ENCODE results near the gene NFATC2. TPM values are rescaled to one million over a fixed set of nuclear protein-coding genes. Genes with fewer than 3 reads are reported as not detected.

The NFATC2 gene
- total RNA-seq, 4 donors from 2014 or later, result 4.1 to 51.5 (median 8.7) TPM

DNA sequence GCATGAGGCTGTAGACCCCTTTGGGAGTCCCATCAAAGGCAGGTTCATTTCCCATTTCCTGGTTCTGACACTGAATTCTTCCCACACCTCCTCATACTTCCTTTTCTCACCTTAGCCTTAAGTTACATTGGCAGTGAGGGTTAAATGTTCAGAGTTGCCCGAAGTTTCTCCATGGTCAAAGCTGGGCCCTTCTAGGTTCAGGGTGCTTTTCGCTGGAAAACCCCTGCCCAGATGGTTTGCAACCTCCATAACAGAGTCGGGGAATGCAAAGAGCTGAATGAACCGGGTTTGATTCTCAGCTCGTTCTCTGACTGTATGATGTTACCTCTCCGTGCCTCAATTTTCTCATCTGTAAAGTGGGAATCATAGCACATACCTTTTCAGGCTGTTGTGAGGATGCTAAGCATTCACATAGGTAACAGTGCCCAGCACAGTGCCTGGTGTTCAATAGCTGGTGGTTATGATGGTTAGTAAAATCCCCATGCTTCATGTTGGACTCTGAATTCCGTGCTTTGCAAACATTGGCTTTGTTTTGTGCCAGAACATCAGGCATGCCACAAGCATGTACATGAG is 149.8 kb downstream of the NFATC2 start:
- TF ChIP-seq, protein P1, sequence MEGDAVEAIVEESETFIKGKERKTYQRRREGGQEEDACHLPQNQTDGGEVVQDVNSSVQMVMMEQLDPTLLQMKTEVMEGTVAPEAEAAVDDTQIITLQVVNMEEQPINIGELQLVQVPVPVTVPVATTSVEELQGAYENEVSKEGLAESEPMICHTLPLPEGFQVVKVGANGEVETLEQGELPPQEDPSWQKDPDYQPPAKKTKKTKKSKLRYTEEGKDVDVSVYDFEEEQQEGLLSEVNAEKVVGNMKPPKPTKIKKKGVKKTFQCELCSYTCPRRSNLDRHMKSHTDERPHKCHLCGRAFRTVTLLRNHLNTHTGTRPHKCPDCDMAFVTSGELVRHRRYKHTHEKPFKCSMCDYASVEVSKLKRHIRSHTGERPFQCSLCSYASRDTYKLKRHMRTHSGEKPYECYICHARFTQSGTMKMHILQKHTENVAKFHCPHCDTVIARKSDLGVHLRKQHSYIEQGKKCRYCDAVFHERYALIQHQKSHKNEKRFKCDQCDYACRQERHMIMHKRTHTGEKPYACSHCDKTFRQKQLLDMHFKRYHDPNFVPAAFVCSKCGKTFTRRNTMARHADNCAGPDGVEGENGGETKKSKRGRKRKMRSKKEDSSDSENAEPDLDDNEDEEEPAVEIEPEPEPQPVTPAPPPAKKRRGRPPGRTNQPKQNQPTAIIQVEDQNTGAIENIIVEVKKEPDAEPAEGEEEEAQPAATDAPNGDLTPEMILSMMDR (IDR thresholded peaks at IDR 0.05), result no peak
- ATAC-seq (ENCODE audit: low FRiP score), result no peak

DNA sequence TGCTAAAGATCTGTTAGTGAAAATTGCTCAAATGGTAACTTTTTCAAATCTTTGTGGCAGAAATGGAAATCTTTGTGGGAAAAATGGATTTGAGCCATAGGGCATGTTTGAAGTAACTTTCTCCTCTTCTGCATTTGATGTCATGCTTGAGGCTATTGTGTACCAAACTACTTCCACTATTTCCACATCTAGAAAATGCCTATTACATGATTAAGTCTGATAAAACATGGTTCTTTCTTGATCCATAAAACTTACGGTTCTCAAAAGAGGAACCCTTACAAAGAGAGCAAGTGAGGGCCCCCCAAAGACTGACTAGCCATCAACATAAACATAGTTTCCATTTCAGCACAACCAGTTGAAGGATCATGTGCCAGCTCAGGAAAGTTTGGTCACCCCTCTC is 150.6 kb downstream of the NFATC2 start:
- ATAC-seq (ENCODE audit: low FRiP score) (no peak), DNase-seq (ENCODE audit: low spot score) (no peak)
- TF ChIP-seq, protein P1 (IDR thresholded peaks at IDR 0.05), result no peak

More for the DNA sequence above, 149.8 kb downstream of the NFATC2 start:
- no peak for DNase-seq (ENCODE audit: low spot score)

DNA sequence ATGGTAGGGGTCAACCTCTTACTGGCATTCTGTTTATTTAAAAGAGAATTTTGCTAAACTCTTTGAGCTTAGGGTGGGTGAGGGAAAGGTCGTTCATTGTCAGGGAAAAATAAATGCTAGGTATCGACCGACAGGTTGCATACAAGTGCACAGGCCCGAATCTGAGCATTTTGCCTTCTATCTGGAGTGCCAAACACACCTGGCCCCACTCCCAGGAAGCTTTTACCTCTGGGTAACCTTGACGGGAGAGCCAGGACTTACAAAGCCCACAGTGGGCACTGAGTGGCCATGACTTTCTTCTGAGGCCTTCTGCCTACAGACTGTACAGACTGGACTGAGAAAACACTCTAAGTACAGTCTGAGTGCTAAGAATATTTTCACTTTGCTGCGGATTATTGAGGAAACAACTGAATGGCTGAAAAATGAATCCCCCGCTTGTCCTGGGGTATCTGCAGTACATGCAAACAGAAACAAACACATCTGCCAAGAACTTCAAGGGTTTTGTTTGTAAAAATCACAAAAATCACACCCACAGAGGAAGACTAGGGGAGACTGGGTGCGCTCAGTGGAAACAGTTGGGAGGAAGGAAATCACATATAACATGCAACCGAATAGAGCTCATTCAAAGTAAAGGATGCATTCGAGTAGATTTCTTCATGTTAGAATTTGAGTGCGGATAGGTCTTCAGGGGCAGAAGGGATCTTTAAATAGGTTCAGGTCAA is 152.8 kb downstream of the NFATC2 start:
- no peak for DNase-seq (ENCODE audit: low spot score)
- TF ChIP-seq, protein P1 (IDR thresholded peaks at IDR 0.05), result no peak
- ATAC-seq (ENCODE audit: low FRiP score), result no peak

DNA sequence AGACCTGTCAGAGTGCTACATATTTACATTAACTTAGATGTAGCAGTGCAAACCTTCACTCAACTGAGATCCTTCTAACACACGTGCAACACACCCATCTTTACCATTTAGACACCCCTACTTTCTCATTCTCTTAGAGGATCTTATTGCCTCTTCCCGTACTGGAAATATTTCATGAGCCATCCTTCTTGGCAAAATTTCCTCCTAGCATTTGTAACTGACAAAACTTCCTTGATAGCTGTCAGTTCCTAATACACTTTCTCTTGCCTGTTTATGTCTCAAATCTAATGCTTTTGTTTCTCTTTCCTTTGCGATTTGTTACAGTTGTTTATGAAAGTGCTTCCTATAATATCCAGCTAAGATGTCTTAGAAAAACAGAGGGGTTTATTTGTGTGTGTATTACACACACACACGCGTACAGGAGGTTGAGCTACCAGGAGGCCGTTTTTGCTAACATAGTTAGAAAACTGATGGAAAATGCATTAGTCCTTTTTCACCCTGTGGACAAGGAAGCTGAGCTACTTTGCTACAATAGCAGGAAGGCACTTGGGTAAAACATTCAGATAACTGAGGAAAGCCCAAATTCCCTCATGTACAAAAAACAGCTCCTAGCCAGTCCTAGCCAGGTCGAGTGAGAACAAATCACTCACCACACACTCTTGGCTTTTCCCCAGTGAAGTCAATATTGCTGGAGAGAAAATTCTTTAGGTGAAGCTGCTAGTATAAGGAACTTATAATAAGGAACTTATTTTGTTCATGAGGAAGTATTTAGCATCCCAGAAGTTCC is 153.6 kb downstream of the NFATC2 start:
- no peak for DNase-seq (ENCODE audit: low spot score)
- TF ChIP-seq, protein P1 (IDR thresholded peaks at IDR 0.05), result no peak
- ATAC-seq (ENCODE audit: low FRiP score), result no peak

DNA sequence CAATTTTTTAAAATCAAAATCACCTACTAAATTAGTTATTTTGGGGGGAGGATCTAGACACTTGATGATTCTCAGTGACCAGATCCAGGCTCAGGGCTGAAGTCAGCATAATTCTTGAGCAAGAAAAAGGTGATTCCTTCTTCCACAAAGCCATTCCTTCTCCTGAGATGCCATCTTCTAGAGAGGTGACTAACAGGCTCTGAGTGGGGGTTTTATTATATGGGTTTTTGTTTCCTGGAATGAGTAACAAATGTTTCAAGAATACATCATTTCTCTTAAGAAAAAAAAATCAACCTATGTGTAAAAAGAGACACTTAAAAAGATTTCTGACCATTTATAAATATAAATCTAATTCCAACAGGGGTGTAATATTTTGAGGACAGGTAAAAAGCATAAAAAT is 154.3 kb downstream of the NFATC2 start:
- TF ChIP-seq, protein P1 (IDR thresholded peaks at IDR 0.05), result no peak
- DNase-seq (ENCODE audit: low spot score) (no peak), ATAC-seq (ENCODE audit: low FRiP score) (no peak)

DNA sequence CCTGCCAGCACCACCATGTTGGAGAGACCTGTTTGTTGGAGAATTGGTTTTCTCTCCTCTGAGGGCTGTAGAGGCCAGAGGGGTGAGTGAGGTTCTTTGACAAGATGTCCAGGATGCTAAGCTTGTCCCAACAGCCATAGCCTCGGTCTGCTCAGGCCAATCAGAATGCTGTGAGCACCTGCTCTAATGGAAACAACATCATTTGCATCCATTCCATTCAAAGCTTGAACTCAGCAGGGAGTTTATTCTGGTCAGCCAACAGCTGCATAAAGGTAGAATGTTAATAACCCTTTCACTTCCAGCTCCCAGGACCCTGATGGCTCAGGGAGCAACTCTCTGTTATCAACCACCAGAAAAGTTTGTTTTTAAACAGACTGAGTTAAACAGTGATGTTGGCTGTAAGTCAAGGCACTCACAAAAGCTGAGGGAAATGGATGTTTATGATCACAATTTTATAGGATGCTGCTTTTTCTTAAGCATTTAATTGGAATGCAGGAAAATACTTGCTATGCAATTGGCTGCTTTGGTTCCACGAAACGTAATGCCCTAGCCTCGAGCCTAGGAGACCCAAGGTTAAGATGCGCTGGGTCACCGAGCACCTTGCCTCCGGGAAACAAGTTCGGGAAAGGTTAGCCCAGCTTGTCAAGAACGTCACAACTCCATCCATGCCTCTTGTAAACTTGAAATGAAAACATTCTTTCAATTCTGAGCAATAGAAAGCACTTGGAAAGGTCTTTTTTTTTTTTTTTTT is 155.2 kb downstream of the NFATC2 start:
- DNase-seq (ENCODE audit: low spot score) (no peak), ATAC-seq (ENCODE audit: low FRiP score) (no peak)
- TF ChIP-seq, protein P1 (IDR thresholded peaks at IDR 0.05), result no peak

Measured in omental fat pad (tissue), 4 donors.